ENCODE results near the gene LCN1. TPM values are rescaled to one million over a fixed set of nuclear protein-coding genes. Genes with fewer than 3 reads are reported as not detected.

LCN1 gene
- total and polyA plus RNA-seq, 2 of the 8 experiments (the other 6 are each of a cell fraction or from before 2014, with no cell fraction given), result not detected

GRCh38 chr9:135552021-135552697, 30.9 kb downstream of the LCN1 start (continued):
- TF ChIP-seq SUZ12 (IDR thresholded peaks at IDR 0.05; ENCODE audit: low read length), result no peak
- TF ChIP-seq EP300 (IDR thresholded peaks at IDR 0.05; ENCODE audit: borderline replicate concordance in 1 of 2, low read depth in 2 of 2, low read length in 2 of 2), result no peak
- TF ChIP-seq JUND (IDR thresholded peaks at IDR 0.05; ENCODE audit: low read length), result no peak
- TF ChIP-seq SIX5 (IDR thresholded peaks at IDR 0.05; ENCODE audit: low read depth, low read length), result no peak
- TF ChIP-seq, protein P1, sequence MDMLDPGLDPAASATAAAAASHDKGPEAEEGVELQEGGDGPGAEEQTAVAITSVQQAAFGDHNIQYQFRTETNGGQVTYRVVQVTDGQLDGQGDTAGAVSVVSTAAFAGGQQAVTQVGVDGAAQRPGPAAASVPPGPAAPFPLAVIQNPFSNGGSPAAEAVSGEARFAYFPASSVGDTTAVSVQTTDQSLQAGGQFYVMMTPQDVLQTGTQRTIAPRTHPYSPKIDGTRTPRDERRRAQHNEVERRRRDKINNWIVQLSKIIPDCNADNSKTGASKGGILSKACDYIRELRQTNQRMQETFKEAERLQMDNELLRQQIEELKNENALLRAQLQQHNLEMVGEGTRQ (IDR thresholded peaks at IDR 0.05; ENCODE audit: low read length), result no peak
- no peak for TF ChIP-seq KDM5A (IDR thresholded peaks at IDR 0.05; ENCODE audit: low read length)

Data from H1 (cell line).